GM18907 (cell line): Measurements from ENCODE around the gene PNLIP.

ENCODE experiments used
- ATAC-seq: cut with Tn5 transposase; IDR thresholded peaks from one replicate; pipeline ENCODE4 v1.9.1; 2021; ENCODE audit warnings: mild to moderate bottlenecking, moderate library complexity; ENCODE audit not compliant: unreplicated experiment

PNLIP gene

DNA sequence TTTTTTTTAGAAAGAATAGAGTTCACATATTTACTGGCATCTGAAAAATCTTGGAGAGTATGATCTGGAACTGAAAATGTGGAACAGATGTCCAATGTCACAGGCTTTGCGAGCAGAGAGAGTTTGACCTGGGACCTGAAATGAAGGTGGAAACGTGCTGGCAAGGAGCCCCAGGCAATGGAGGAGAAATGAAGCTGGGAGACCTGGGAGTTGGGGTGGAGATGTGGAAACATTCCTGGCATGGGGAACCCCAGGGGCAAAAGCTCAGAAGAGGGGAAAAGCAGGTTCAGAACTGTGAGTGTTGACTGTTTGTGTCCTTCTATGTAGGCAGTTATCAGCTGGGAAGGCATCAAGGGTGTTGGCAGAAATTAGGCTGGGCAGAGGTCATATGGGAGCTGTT is 67.7 kb downstream of the PNLIP start:
- ATAC-seq = no peak

- ATAC-seq = no peak
Measured at GRCh38 chr10:116614796-116615195, 69.1 kb downstream of the PNLIP start.

- no peak for ATAC-seq
Measured at GRCh38 chr10:116615199-116615776, 69.6 kb downstream of the PNLIP start.
